OCI-LY7 (cell line): ENCODE results near the gene RELCH. TPM values are rescaled to one million over a fixed set of nuclear protein-coding genes. Genes with fewer than 3 reads are reported as not detected.

ENCODE experiments used
- BruUV-seq: library from RNA; stranded (reverse); fragments of 400-500 nt; replicated peaks from 2 replicates; lab custom pipeline; 2021; lab: Mats Ljungman, UMichigan
- CTCF ChIA-PET: fragments of 300-600 bp; sonication (Branson Sonifier 250); formaldehyde crosslinking; loops from one replicate; lab custom pipeline; 2022; ENCODE audit warnings: antibody characterized with exemption; ENCODE audit not compliant: unreplicated experiment; lab: Charles Lee
- POLR2A ChIA-PET: fragments of 300-600 bp; sonication (Branson Sonifier 250); formaldehyde crosslinking; loops from one replicate; lab custom pipeline; 2022; ENCODE audit warnings: antibody characterized with exemption; lab: Charles Lee
- DNase-seq: peaks from one replicate; pipeline ENCODE4 v3.0.0-alpha.2; 2015; ENCODE audit warnings: low spot score
- H2AFZ ChIP-seq: fragments of 200-600 bp; sonication (generic), shearing (Covaris generic); 2 replicates; pipeline ENCODE4 v1.6.1; 2014; ENCODE audit warnings: mild to moderate bottlenecking, antibody characterized with exemption, low read length, moderate library complexity
- H3K27ac ChIP-seq: fragments of 200-600 bp; sonication (generic); 2 replicates; pipeline ENCODE4 v1.5.1; 2014; ENCODE audit warnings: mixed run types, low read depth, mild to moderate bottlenecking, moderate library complexity, low read length, inconsistent platforms; ENCODE audit not compliant: poor library complexity, severe bottlenecking
- H3K36me3 ChIP-seq: fragments of 200-600 bp; sonication (generic); 2 replicates; pipeline ENCODE4 v1.6.1; 2014; ENCODE audit warnings: mild to moderate bottlenecking, antibody characterized with exemption, low read length, moderate library complexity, mixed read lengths; ENCODE audit not compliant: insufficient read depth
- H3K4me1 ChIP-seq: fragments of 200-600 bp; sonication (generic); 2 replicates; pipeline ENCODE4 v1.5.1; 2014; ENCODE audit warnings: mild to moderate bottlenecking, low read length; ENCODE audit not compliant: insufficient read depth, poor library complexity, severe bottlenecking
- H3K4me2 ChIP-seq: fragments of 200-600 bp; sonication (generic); 2 replicates; pipeline ENCODE4 v1.6.1; 2014; ENCODE audit warnings: mild to moderate bottlenecking, low read length
- H3K4me3 ChIP-seq: fragments of 200-600 bp; sonication (generic); 2 replicates; pipeline ENCODE4 v1.5.1; 2014; ENCODE audit warnings: mild to moderate bottlenecking, low read depth, low read length; ENCODE audit not compliant: poor library complexity, severe bottlenecking
- H3K79me2 ChIP-seq: fragments of 200-600 bp; sonication (generic); 2 replicates; pipeline ENCODE4 v1.6.1; 2016; ENCODE audit warnings: low read depth, mild to moderate bottlenecking, low read length, moderate library complexity, mixed read lengths; ENCODE audit not compliant: insufficient read depth
- H3K9me2 ChIP-seq: fragments of 200-600 bp; sonication (generic); 2 replicates; pipeline ENCODE4 v1.6.1; 2016; ENCODE audit warnings: mild to moderate bottlenecking, low read length, mixed read lengths; ENCODE audit not compliant: insufficient read depth
- H3K9me3 ChIP-seq: fragments of 200-600 bp; sonication (generic); 2 replicates; pipeline ENCODE4 v1.6.1; 2014; ENCODE audit warnings: mild to moderate bottlenecking, mixed run types, low read length, mixed read lengths
- H4K20me1 ChIP-seq: fragments of 200-600 bp; sonication (generic); 2 replicates; pipeline ENCODE4 v1.6.1; 2014; ENCODE audit warnings: mild to moderate bottlenecking, antibody characterized with exemption, low read length, moderate library complexity, mixed read lengths; ENCODE audit not compliant: insufficient read depth
- CTCF ChIP-seq: fragments of 200-600 bp; sonication (generic); conservative IDR thresholded peaks from 2 replicates; pipeline ENCODE4 v1.5.1; 2014; ENCODE audit warnings: mild to moderate bottlenecking, antibody characterized with exemption, low read length, moderate library complexity, mixed read lengths
- EZH2phosphoT487 ChIP-seq: fragments of 200-600 bp; sonication (generic); IDR thresholded peaks from 2 replicates; pipeline ENCODE4 v1.6.1; 2018; ENCODE audit warnings: low read depth, borderline replicate concordance, mild to moderate bottlenecking, mixed run types, antibody characterized with exemption, low read length, moderate library complexity, mixed read lengths
- intact Hi-C: fragments of 100-400 bp; cut with micrococcal nuclease; formaldehyde crosslinking; loops from one replicate; pipeline ENCODE4 v1.10.0; 2022; ENCODE audit not compliant: unreplicated experiment
- total RNA-seq, 2 experiments: library from RNA; depleted of rRNA in 1 of 2; stranded (reverse); fragments of >200 nt in 1 of 2; shearing (Covaris generic) in 1 of 2; gene quantifications; 2 replicates each; pipeline ENCODE4 v1.2.3, GENCODE V29; 2014 to 2022

The RELCH gene
- total RNA-seq, 2 experiments from 2014 or later = 21.2 to 23.1 TPM

GRCh38 chr18:62196079-62196478 is 9.0 kb downstream of the RELCH start:
- H3K79me2 ChIP-seq = peaks cover 89% of the 10 kb centered on the region
- no peak for DNase-seq
- H3K9me3 ChIP-seq = no peaks in the 10 kb centered on the region
- peaks cover 6% of the 10 kb centered on the region for H3K36me3 ChIP-seq
- ChIA-PET CTCF (no interaction called here), POLR2A (no interaction called here)
- intact Hi-C loops = no loop called here
- peaks cover 8% of the 10 kb centered on the region for H3K4me1 ChIP-seq
- H3K9me2 ChIP-seq = no peaks in the 10 kb centered on the region
- no peak overlapping the region for H2AFZ ChIP-seq
- no peak overlapping the region for H3K4me3 ChIP-seq
- H3K4me2 ChIP-seq = no peak overlapping the region
- BruUV-seq = no TSS peak
- H4K20me1 ChIP-seq = peaks cover 9% of the 10 kb centered on the region; the same call in 1 of the 2 replicates
- TF ChIP-seq EZH2phosphoT487 (no peak), CTCF (no peak)
- no peak overlapping the region for H3K27ac ChIP-seq

GRCh38 chr18:62196980-62197379 is 9.9 kb downstream of the RELCH start:
- peaks cover 8% of the 10 kb centered on the region for H3K4me1 ChIP-seq
- peaks cover 9% of the 10 kb centered on the region; the same call in 1 of the 2 replicates for H4K20me1 ChIP-seq
- no peaks in the 10 kb centered on the region; the same call in 1 of the 2 replicates for H3K36me3 ChIP-seq
- peaks cover 87% of the 10 kb centered on the region for H3K79me2 ChIP-seq
- H3K9me3 ChIP-seq = no peaks in the 10 kb centered on the region
- intact Hi-C loops = no loop called here
- TF ChIP-seq CTCF (no peak), EZH2phosphoT487 (no peak)
- no peaks in the 10 kb centered on the region for H3K9me2 ChIP-seq
- H2AFZ ChIP-seq = no peak overlapping the region
- BruUV-seq = no TSS peak
- CTCF ChIA-PET = no interaction called here
- H3K4me3 ChIP-seq = no peak overlapping the region
- no peak overlapping the region for H3K27ac ChIP-seq
- no peak for DNase-seq
- POLR2A ChIA-PET = interaction anchor here (0.6 kb wide), 1 partner anchor 39 kb away, joined by 3 read pairs; no protein-coding TSS in a partner anchor
- no peak overlapping the region for H3K4me2 ChIP-seq

DNA sequence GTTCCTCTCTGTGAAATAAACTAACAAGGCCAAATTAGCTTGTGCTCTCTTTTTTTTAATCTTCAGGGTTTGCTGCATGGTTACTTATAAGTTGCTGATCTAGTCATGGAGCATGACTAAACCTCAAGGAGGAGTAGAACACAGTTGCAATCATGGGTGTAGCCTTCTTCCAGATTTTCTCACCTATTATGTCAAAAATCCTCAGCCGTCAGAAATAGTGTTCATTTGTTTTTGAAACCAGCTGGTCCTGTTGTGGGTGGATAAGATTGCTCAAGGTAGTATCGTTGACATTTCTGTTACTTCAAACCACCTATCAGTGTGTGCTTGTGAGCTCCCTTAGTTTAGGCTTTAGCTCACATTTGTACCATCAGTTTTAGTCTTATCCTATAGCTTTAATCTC is 11.2 kb downstream of the RELCH start:
- no TSS peak for BruUV-seq
- Histone ChIP-seq H3K4me3 (no peak overlapping the region), H3K36me3 (no peaks in the 10 kb centered on the region; the same call in 1 of the 2 replicates), H3K4me1 (peaks cover 8% of the 10 kb centered on the region), H3K79me2 (peaks cover 85% of the 10 kb centered on the region), H3K9me3 (no peaks in the 10 kb centered on the region), H4K20me1 (peaks cover 9% of the 10 kb centered on the region; the same call in 1 of the 2 replicates), H3K9me2 (no peaks in the 10 kb centered on the region), H3K27ac (no peak overlapping the region), H2AFZ (no peak overlapping the region), H3K4me2 (no peak overlapping the region)
- ChIA-PET POLR2A (interaction anchor here (0.5 to 1.7 kb wide), 2 partner anchors 11 to 15 kb away, joined by 3 to 5 read pairs; partner anchors contain the start of genes PIGN and RELCH), CTCF (no interaction called here)
- no peak for TF ChIP-seq CTCF
- no peak for TF ChIP-seq EZH2phosphoT487
- DNase-seq = no peak
- intact Hi-C loops = no loop called here
